Stimulated activated CD8-positive, alpha-beta memory T cell treated with anti-CD3 and anti-CD28 coated beads, Interleukin-12 subunit alpha, Interleukin-12 subunit beta, amount 100 ng/mL, for 4 hours (primary cell): ENCODE data around the gene ADD1.

ENCODE experiments used
- DNase-seq: peaks from one replicate; pipeline ENCODE4 v3.0.0-alpha.2; 2020; ENCODE audit warnings: low read depth

The ADD1 gene

DNA sequence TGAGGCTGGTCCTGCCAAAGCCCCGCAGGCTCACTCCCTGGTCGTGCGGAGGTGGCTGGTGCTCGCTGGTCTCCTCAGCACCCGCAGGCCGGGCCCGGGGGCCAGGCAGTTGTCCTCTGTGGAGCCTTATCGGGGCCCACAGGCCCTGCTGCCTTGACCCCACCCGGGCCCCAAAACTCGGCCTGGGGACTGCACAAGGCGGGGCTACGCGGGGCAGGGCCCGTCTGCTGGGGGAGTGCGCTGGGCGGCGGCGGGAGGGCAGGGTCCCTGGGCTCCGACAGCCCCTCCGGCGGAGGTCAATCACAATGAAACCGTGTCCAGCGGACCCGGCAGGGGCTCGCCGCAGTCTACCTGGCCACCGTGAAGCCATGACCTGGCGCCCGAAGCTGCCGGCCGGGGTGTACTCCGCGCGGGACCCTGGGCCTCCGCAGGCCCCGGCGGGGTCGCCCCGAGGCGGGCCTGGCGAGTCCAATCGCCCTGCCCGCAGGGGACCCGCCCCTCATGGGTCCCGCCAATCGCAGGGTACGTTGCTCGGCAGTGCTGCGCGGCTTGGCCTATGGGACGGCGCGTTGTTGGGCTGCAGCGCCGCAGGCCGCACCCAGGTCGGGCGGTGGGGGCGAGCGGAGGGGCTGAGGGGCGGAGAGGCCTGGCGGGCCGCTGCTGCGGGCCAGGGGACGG lies at the start of gene ADD1:
ADD1 (plus strand) TSS at position 582 of the 678 bp plus-strand sequence. CDS start 32,072 bp downstream, outside the sequence.
- peak; percentile 95 for DNase-seq

DNA sequence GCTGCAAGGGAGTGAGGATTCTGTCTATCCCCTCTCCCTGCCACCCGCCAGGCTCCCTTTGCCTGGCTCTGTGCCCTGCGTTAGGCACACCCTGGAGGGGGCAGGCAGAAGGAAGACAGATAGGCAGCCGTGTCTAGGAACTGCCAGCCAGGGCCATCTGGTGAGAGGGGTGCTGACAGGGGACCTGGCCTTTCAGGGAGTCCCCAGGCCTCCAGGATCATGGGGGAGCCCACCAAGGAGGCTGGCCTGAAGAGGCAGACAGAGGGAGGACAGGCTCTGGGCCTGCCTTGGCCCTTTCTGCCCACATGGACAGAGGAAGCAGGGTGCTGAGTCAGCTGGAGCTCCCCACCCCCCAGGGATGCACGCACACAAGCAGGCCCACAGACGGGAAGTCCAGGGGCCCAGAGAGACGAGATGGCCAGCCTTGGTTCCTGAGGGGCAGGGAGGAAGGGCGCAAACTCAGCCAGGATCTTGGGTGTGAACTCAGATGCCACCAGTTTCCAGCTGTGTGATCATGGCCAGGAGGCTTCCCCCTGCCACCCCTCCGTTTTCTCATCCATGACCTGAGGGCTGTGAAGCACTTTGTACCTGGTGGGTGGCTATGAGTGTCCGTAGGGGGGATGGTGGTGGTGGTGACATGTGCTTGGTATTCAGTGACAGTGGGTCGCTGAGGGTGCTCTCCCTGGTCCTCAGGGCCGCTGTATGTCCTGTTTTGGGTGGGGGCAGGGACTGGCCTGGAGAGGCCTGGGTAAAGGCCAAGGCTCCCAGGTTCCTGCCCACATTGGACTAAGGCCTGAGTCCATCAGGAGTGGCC lies 49.0 kb upstream of the ADD1 start:
- DNase-seq, result no peak

DNA sequence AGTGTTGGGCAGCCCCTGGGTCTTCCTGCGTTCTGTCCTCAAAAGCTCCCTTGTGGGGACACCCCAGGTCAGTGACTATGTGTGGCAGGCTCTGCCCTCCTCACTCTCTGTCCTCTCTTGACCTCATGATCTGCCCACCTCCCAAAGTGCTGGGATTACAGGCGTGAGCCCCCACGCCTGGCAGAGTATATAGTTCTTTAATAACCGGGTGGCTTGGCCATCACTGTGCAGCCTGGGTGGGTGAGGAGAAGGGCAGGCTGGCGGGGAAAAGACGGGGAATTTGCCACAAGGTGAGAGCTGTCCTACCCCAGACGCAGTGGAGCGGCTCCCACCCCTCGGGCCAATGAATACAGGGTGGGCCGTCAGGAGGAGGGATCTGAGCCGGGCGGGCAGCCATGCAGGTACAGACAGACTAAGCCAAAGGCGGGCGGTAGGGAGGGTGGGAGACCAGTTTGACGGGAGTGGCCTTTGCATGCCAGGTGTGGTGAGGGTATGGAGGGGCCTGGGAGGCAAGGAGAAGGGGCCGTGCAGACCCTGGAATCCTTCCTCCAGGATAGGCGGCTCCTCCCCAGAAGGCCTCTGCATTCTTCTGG lies 48.2 kb upstream of the ADD1 start:
- no peak for DNase-seq

GRCh38 chr4:2795893-2796848 lies 47.5 kb upstream of the ADD1 start:
- DNase-seq, result no peak

DNA sequence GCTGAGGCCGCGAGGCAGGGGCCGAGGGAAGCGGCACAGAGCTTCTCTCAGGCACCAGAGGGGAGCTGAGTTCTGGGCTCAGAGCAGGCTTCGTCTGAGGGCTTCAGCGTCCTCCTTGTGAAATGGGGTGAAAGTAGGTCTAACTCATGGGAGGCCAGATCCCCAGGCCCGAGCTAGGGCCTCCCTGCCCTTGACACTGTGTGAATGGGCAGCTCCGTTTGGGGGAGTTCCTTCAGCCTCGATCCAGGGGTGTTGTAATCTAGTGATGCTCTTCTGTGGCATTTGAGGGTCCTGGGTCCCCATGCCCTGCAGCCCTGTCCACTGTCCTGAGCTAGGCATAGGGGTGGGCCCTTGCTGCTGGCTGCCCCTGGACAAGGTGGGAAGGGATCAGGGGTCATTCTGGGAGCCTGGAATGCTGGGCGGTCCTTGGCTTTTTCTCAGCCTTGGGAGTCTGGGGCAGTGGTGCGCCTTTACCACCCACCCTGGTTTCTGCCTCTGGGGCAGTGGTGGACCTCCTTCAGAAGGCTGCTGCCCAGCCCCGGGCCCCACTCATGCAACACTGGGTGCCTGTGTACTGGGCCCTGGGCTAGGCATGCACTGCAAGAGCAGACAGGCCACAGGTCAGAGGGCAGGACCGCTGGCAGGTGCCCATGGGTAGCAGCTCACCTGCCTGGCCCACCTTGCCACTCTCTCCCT lies 46.6 kb upstream of the ADD1 start:
- no peak for DNase-seq

- DNase-seq, result no peak
Observed at GRCh38 chr4:2797545-2798305, 45.9 kb upstream of the ADD1 start.

- no peak for DNase-seq
Observed at GRCh38 chr4:2798399-2799223, 45.0 kb upstream of the ADD1 start.

GRCh38 chr4:2799224-2799911 lies 44.3 kb upstream of the ADD1 start:
- DNase-seq, result no peak

- no peak for DNase-seq
Observed at GRCh38 chr4:2799971-2800690, 43.5 kb upstream of the ADD1 start.

DNA sequence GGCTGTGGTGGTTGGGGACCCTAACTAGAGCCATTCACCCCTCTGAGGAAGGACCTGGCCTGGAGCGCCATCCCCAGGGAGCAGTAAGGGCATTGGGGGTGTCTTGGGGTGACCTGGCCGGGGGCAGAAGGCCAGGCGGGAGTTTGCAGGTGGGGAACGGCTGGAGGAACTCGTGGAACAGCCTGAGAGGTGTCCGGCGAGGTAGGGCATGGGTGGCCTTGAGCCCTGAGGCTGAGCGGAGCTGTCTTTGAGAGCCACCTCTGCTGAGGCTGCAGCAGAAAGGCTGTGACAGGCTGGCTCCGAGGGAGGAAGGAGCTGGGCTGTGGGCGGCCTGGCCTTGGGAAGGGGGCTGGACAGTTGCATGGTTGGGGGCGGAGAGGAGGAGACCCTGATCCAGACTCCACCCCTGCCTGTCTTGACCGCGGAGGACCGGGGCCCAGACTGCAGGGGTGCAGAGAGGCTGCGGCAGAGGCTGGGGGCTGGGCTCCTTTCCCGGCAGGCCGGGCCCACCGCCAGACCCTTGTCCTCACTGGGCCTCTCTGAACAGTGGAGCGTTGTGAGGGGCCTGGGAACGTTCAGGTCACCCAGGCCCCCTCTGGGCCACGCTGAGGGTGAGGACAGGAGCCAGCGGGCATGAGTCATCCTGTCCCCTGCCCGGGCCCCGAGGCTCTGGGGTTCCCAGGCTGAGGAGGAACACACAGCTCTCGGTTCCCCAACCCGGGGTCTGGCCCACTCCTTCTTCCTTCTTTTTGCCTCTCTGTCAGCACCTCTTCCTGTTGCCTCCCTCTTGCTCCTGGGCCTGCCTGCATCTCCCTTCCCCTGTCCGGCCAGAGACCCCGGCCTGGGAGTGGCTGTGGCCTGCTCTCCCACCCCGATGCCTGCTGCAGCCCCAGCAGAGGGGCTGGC lies 42.7 kb upstream of the ADD1 start:
- DNase-seq, result no peak

- no peak for DNase-seq
Observed at GRCh38 chr4:2802618-2803531, 40.8 kb upstream of the ADD1 start.

- no peak for DNase-seq
Observed at GRCh38 chr4:2803624-2804448, 39.8 kb upstream of the ADD1 start.

- no peak for DNase-seq
Observed at GRCh38 chr4:2804449-2804972, 39.1 kb upstream of the ADD1 start.

DNA sequence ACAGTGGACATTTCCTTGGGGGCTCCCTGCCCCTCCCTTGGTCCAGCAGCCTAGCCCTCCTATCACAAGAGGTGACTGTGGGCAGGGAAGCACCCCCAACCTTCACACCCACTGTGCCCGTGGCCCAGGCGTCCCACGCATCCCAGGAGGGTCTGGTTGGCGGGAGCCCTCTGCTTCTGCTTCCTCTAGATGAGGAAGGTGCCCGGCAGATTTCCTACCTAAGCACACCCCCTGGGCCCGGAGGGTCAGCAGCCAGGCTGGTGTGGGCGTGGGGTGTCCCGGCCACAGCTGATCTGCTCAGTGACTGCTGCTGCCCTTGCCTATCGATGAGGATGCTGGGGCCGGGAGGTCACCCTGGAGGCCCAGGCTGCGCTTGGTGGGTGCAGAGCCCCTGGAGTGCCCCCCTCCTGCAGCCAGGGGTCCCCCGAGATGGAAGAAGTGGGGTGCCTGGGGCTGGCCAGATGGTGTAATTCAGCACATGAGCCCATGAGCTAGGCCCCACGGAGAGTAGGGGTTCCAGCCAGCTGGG lies 38.6 kb upstream of the ADD1 start:
- no peak for DNase-seq
